ENCODE results near the gene TMEM50A.
"Not testable (repeated sequence)": the region's sequence is repeated elsewhere in the genome, so short reads cannot be mapped to it uniquely, and the experiment has no call there.

DNA sequence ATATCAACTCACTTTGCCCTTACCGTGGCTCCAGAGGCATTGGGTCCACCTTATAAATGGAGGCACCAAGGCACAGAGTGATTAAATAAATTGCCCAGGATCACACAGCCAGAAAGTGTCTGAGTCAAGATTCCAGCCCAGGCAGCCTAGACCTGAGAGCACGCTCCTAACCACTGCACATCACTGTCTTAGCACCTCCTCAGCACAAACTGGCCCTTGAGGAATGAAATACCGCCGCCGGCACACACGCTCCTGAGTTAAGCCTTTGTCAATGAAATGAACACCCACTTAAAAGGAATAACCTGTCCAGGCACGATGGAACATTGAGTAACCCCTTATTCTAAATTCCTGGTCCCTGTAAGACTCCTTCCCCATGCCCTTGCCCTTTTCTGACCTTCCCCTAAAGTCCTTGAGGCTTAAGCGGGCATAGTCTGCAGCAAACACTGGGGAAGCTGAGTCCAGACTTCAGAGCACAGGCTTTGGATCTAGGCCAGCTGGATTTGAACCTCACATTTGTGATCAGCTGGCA, 49.5 kb upstream of the TMEM50A start:
- not testable (repeated sequence) for TF ChIP-seq CTCF (IDR thresholded peaks at IDR 0.05 in 4 of 5, conservative IDR thresholded peaks at IDR 0.05 in 1 of 5); POLR2A (IDR thresholded peaks at IDR 0.05)

Data from gastrocnemius medialis (tissue), 4 donors.